ENCODE data around the gene TDRD6. TPM values are rescaled to one million over a fixed set of nuclear protein-coding genes. Genes with fewer than 3 reads are reported as not detected.

TDRD6 gene
- total and polyA plus RNA-seq, 2 donors (not counting 3 experiments of a cell fraction or from before 2014, with no cell fraction given): under 0.01 TPM; not detected in 1

GRCh38 chr6:46741482-46741881 lies 53.8 kb downstream of the TDRD6 start:
- TF ChIP-seq FOS (IDR thresholded peaks at IDR 0.05; ENCODE audit: borderline replicate concordance, insufficient read depth, low read length) (no peak), EZH2 (IDR thresholded peaks at IDR 0.05; ENCODE audit: borderline replicate concordance, low read depth, low read length, severe bottlenecking) (no peak), MYC (IDR thresholded peaks at IDR 0.05; ENCODE audit: low read depth, low read length) (no peak), GATA2 (IDR thresholded peaks at IDR 0.05; ENCODE audit: insufficient read depth, insufficient read length, low read depth, low read length) (no peak), CTCF (IDR thresholded peaks at IDR 0.05; ENCODE audit: extremely low read depth in 1 of 2, insufficient read depth in 1 of 2, low read depth in 1 of 2, low read length in 2 of 2) (no peak), POLR2AphosphoS5 (IDR thresholded peaks at IDR 0.05; ENCODE audit: insufficient read depth, low read depth, low read length) (no peak), POLR2A (IDR thresholded peaks at IDR 0.05; ENCODE audit: low read depth, low read length) (no peak), MAX (IDR thresholded peaks at IDR 0.05; ENCODE audit: insufficient read depth, insufficient read length) (no peak), JUN (IDR thresholded peaks at IDR 0.05; ENCODE audit: borderline replicate concordance, insufficient read depth, insufficient read length, low read depth) (no peak)
- Histone ChIP-seq H3K27ac (ENCODE audit: insufficient read depth, low read depth, low read length) (no peak overlapping the region), H2AFZ (ENCODE audit: low read depth, low read length) (no peak overlapping the region), H3K4me3 (replicated peaks in 1 of 3; ENCODE audit: insufficient read depth in 1 of 3, low read depth in 1 of 3, low read length in 3 of 3) (no peak overlapping the region), H3K9ac (replicated peaks; ENCODE audit: extremely low read depth, insufficient read depth, low read length) (no peak overlapping the region), H3K36me3 (ENCODE audit: control insufficient read depth in 2 of 2, extremely low read depth in 1 of 2, insufficient read depth in 2 of 2, low read length in 2 of 2) (no peaks in the 10 kb centered on the region), H3K4me1 (ENCODE audit: control insufficient read depth, extremely low read depth, insufficient read depth, low read length) (no peaks in the 10 kb centered on the region), H3K4me2 (ENCODE audit: insufficient read depth, low read length) (no peak overlapping the region), H3K9me3 (replicated peaks; ENCODE audit: control insufficient read depth, insufficient read depth, low read length) (no peaks in the 10 kb centered on the region), H4K20me1 (replicated peaks; ENCODE audit: control insufficient read depth, extremely low read depth, insufficient read depth, low read length) (no peaks in the 10 kb centered on the region), H3K27me3 (ENCODE audit: control insufficient read depth in 2 of 2, insufficient read depth in 2 of 2, low read length in 2 of 2) (peaks cover 2 to 11% of the 10 kb centered on the region in 2 experiments), H3K9me1 (replicated peaks; ENCODE audit: control insufficient read depth, extremely low read depth, insufficient read depth, low read length) (no peaks in the 10 kb centered on the region), H3K79me2 (ENCODE audit: control insufficient read depth, insufficient read depth, low read length) (no peaks in the 10 kb centered on the region)
- FAIRE-seq: no peak
- intact Hi-C loops (cut with micrococcal nuclease) (no loop called here), dilution Hi-C loops (cut with MboI; ENCODE audit: extremely low pct_ligation_motif_present, low sequenced_read_pairs) (no loop called here)
- BruUV-seq (replicated peaks): no TSS peak
- CTCF ChIA-PET: no interaction called here
- POLR2A ChIA-PET: no interaction called here
- no peak for DNase-seq (ENCODE audit: low read depth, low spot score)

Data from endothelial cell of umbilical vein (primary cell).